Measurements from ENCODE around the gene ANKH.

The ANKH gene

GRCh38 chr5:14873790-14874189 lies 2.2 kb upstream of the ANKH start:
- TF ChIP-seq CSDC2 (CRISPR knock-in tag; IDR thresholded peaks at IDR 0.05) (no peak), ZNF565 (CRISPR knock-in tag; conservative IDR thresholded peaks at IDR 0.05; ENCODE audit: low read depth) (no peak), TOX (CRISPR knock-in tag; IDR thresholded peaks at IDR 0.05; ENCODE audit: borderline replicate concordance) (no peak), ARNTL (CRISPR knock-in tag; IDR thresholded peaks at IDR 0.05; ENCODE audit: borderline replicate concordance, low read depth) (no peak), ZNF70 (CRISPR knock-in tag; IDR thresholded peaks at IDR 0.05) (no peak), RARB (CRISPR knock-in tag; IDR thresholded peaks at IDR 0.05) (no peak)
- no peak for ATAC-seq

GRCh38 chr5:14873093-14873492 lies 1.5 kb upstream of the ANKH start:
- TF ChIP-seq CSDC2 (CRISPR knock-in tag; IDR thresholded peaks at IDR 0.05) (no peak), SNAI2 (CRISPR knock-in tag; IDR thresholded peaks at IDR 0.05) (no peak), ZNF565 (CRISPR knock-in tag; conservative IDR thresholded peaks at IDR 0.05; ENCODE audit: low read depth) (no peak), TCF4 (CRISPR knock-in tag; IDR thresholded peaks at IDR 0.05; ENCODE audit: borderline replicate concordance) (no peak), BACH2 (CRISPR knock-in tag; IDR thresholded peaks at IDR 0.05; ENCODE audit: borderline replicate concordance) (no peak), ESRRG (CRISPR knock-in tag; IDR thresholded peaks at IDR 0.05) (no peak)
- ATAC-seq = no peak

- TF ChIP-seq PPARA (CRISPR knock-in tag; IDR thresholded peaks at IDR 0.05; ENCODE audit: borderline replicate concordance) = no peak
- no peak for TF ChIP-seq POU6F1 (CRISPR knock-in tag; IDR thresholded peaks at IDR 0.05; ENCODE audit: borderline replicate concordance, low read depth)
- no peak for TF ChIP-seq CREB5 (CRISPR knock-in tag; IDR thresholded peaks at IDR 0.05; ENCODE audit: low read depth)
- TF ChIP-seq ZNF70 (CRISPR knock-in tag; IDR thresholded peaks at IDR 0.05) = no peak
- TF ChIP-seq ARNTL (CRISPR knock-in tag; IDR thresholded peaks at IDR 0.05; ENCODE audit: borderline replicate concordance, low read depth) = no peak
- no peak for TF ChIP-seq ZFP30 (CRISPR knock-in tag; IDR thresholded peaks at IDR 0.05)
- no peak for TF ChIP-seq BACH2 (CRISPR knock-in tag; IDR thresholded peaks at IDR 0.05; ENCODE audit: borderline replicate concordance)
- no peak for TF ChIP-seq TOX (CRISPR knock-in tag; IDR thresholded peaks at IDR 0.05; ENCODE audit: borderline replicate concordance)
- TF ChIP-seq GLIS3 (CRISPR knock-in tag; IDR thresholded peaks at IDR 0.05) = no peak
- TF ChIP-seq CSDC2 (CRISPR knock-in tag; IDR thresholded peaks at IDR 0.05) = no peak
- no peak for TF ChIP-seq PATZ1 (CRISPR knock-in tag; IDR thresholded peaks at IDR 0.05; ENCODE audit: borderline replicate concordance)
- no peak for TF ChIP-seq SNAI2 (CRISPR knock-in tag; IDR thresholded peaks at IDR 0.05)
- TF ChIP-seq RARB (CRISPR knock-in tag; IDR thresholded peaks at IDR 0.05) = no peak
- ATAC-seq = peak; percentile 67
Measured at GRCh38 chr5:14872070-14872989, 752 bp upstream of the ANKH start.

GRCh38 chr5:14870337-14871213 lies 1.0 kb downstream of the ANKH start:
- TF ChIP-seq CSRNP3 (CRISPR knock-in tag; IDR thresholded peaks at IDR 0.05) = no peak
- TF ChIP-seq ZFP30 (CRISPR knock-in tag; IDR thresholded peaks at IDR 0.05) = no peak
- no peak for TF ChIP-seq ESRRG (CRISPR knock-in tag; IDR thresholded peaks at IDR 0.05)
- TF ChIP-seq RARB (CRISPR knock-in tag; IDR thresholded peaks at IDR 0.05) = no peak
- peak; percentile 8; the same call in 1 of the 3 replicates for ATAC-seq

Measured in SK-N-SH treated with all-trans-retinoic acid at 6 μM for 48 hours (cell line).